GM21390 (cell line): ENCODE results near the gene COL4A4.
"Not testable (repeated sequence)": the region's sequence is repeated elsewhere in the genome, so short reads cannot be mapped to it uniquely, and the experiment has no call there.

Source experiments
- ATAC-seq: cut with Tn5 transposase; IDR thresholded peaks from one replicate; pipeline ENCODE4 v1.9.1; 2021; ENCODE audit not compliant: unreplicated experiment

The COL4A4 gene

DNA sequence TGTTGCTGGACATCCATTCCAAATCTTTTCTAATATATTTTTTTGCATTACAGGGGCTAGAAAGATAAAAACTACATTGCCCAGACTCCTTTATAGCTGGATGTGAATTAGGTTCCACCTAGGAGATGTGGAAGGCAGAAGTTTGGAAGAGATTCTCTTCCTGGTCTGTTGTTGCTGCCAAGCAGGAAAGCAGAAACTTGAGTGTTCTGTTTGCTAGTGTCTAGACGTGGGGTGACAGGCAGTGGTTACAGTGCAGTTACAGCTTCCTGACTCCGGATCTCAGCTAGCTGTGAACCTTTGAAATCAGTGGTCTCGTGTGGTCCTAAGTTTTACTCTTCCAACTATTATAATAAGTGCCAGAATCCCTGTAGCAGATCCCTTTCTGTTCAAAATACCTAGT is 46.2 kb downstream of the COL4A4 start:
- ATAC-seq = no peak

GRCh38 chr2:227117027-227117426 is 47.0 kb downstream of the COL4A4 start:
- ATAC-seq = no peak

GRCh38 chr2:227115761-227116160 is 48.2 kb downstream of the COL4A4 start:
- no peak for ATAC-seq

GRCh38 chr2:227106845-227107759 is 56.9 kb downstream of the COL4A4 start:
- ATAC-seq = peak; percentile 68

DNA sequence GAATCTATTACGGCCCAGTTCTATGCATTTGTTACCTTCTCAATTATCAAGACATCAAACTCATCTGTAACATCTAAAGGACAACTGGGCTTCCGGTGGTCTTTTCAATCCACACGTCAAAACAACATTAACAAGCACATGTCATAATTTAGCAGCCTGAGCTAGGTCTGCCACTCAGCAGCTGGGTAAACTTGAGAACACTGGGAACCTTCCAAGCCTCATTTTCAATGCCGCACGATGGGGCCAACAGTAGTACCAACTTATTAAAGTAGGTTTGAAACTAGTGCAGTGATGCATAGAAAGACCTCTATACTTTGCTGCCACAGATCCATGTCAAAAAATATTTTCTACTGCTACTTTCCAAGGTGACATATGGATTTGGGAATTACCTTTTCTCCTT is 60.4 kb downstream of the COL4A4 start:
- no peak for ATAC-seq

DNA sequence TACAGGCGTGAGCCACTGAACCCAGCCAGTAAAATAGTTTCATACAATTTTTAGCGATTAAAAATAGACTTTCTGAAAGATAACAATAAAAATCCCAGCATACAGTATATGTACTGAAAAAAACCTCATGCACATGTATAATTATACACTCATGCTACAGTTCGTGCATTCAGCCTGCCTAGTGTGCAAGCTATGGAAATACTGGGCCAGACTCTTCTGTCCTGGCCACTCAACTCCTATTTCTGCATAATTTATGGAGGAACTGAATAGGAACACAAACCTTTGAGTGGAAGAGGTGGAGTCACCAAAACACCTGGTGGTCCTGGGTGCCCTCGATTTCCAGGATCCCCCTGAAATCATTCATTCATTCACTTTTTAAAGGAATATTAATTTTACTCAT is 64.7 kb downstream of the COL4A4 start:
- ATAC-seq = no peak

DNA sequence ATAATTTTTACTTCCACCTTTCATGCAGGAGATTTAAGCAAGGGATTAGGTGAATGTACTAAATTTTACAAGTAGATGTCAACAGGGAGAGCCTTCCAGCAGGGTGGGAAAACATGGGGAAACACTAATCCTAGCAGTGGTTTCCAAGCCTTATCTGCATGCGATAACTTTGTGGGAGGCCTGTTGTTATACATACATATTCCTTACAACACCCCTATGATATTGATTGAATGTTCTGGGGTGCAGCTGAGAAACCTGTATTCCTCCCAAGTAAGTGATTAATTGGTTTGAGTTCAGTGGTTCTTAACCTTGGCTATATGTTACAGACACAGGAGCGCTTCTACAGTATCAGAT is 65.9 kb downstream of the COL4A4 start:
- no peak for ATAC-seq

- ATAC-seq = no peak
These were observed 66.4 kb downstream of the COL4A4 start for GRCh38 chr2:227097495-227098161.

DNA sequence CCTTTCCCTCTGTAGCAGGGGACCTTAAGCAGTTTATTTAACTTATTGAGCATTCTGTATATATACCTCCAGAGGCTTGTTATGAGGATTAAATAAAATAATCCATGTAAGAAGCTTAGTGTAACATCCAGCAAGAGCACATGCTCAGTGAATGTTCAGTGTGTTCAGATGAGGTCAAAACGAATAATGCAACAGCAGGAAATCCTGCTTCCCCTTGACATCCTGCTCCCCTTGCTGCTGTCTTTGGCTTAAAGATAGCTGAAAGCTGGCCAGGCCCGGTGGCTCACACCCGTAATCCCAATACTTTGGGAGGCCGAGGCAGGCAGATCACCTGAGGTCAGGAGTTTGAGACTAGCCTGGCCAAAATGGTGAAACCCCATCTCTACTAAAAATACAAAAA is 68.7 kb downstream of the COL4A4 start:
- no peak for ATAC-seq

DNA sequence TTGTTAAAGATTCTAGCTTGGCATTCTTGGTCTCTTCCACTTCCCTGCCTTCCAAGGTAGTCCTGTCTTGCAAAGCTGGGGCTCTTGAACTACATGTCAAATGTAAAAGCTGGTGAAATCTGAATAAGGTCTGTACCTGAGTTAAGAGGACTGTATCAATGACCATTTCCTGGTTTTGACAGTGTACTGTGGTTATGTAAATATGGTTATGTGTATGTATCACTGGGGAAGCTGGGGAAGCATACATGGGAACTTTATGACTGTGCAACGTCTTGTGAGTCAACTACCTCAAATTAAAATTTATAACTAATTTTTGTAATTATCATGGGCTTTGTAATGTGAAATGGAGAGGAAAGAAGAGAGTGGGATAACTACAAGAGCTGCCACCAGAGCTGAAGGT is 81.7 kb downstream of the COL4A4 start:
- ATAC-seq = peak; percentile 97

- ATAC-seq = no peak
These were observed 84.3 kb downstream of the COL4A4 start for GRCh38 chr2:227079726-227080125.

GRCh38 chr2:227065065-227065464 is 98.9 kb downstream of the COL4A4 start:
- not testable (repeated sequence) for ATAC-seq

- no peak for ATAC-seq
These were observed 105.1 kb downstream of the COL4A4 start for GRCh38 chr2:227058888-227059399.

DNA sequence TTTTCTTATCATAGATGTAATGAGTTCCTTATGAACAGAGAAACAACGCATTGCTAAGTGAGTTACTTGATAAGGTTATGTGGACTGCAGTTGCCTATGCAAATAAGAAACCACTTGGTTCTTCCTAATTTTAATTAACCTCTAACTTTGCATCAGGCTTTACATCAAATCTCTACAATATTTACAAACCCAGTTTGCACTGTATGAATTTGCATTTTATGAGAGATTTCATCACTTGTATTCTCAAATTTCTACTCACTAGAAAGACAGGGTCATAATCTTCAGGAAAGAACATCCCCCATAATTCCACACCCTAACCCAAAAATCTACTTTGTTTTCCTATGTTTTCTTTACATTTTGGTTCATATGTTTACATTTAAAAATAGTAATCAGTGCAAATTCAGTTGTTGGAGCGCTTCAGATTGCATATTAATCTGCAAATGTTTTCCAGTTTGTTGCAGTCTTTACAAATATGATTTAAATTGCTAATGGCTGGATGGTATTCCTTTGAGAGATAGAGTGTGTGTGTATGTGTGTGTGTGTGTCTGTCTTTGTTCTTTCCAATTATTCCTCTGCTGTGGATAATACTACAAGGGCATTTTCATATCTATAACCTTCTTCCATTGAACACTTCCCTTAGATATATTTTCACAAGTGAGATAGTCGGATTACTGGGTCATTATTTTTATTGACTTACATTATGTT is 106.1 kb downstream of the COL4A4 start:
- ATAC-seq = no peak

- ATAC-seq = no peak
These were observed 106.9 kb downstream of the COL4A4 start for GRCh38 chr2:227057060-227057459.

GRCh38 chr2:227054006-227054405 is 110.0 kb downstream of the COL4A4 start:
- ATAC-seq = no peak

- no peak for ATAC-seq
These were observed 111.1 kb downstream of the COL4A4 start for GRCh38 chr2:227052879-227053278.

GRCh38 chr2:227043981-227044380 is 120.0 kb downstream of the COL4A4 start:
- no peak for ATAC-seq

DNA sequence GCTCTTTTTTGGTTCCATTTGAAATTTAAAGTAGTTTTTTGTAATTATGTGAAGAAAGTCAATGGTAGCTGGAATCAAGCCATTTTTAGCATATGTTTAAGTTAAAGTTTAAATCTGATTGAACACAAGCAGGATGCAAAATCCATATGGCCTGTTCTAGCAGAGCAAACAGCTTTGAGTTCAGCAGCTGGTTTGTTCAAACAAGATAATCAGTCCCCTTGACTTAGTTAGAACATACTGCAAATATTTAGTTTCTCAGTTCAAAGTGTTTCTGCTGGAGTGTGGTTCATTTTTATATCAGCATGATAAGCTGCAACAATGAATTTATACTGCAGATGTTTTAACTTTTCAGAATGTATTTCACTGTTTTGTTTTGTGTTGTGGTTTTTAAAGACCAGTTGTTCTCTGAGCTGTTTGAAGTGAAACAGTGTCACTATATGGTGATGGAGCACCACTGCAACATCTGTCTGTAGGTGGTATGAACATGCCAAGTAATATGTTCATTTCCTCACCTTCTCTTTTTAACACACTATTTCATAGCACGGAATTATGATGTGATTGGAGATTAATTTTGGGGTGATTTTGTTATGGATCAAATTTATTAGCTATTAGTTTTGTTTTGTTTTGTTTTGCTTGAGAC is 125.3 kb downstream of the COL4A4 start:
- ATAC-seq = no peak

- ATAC-seq = no peak
These were observed 127.5 kb downstream of the COL4A4 start for GRCh38 chr2:227036527-227036926.

DNA sequence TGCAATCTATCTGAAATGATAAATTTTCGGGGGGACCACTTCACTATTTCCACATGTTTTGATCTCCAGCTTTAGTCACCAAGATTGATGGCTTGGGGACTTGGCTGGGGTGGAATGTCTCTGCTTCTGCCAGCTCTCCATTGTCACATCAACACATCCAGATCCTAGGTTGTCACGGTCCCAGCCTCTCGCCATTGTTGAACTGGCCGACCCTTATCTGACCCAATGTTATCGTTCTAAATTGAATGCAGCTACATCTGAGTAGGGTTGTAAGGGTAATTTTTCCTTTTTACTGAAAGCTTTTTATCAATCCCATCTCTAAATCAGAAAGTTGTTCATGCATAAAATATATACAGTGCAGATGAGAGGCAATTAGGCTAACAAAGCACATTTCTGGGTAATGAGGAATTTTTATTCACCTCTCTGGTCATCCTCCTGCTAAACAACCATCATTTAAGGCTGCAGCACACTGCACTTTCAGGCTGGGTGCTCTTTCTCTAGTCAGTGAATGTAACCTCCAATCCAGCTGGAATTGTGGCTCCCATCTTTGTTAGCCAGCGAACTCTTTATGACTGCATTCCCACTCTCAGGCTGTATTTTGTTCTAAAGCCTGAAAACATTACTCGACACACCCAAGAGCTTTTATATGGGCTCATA is 128.2 kb downstream of the COL4A4 start:
- no peak for ATAC-seq
